MM.1S (cell line): ENCODE results near the gene EPB42.

Experiments
- EZH2 ChIP-seq: fragments of 300-600 bp; sonication (generic); optimal IDR thresholded peaks from 2 replicates; pipeline ENCODE3; 2017; ENCODE audit warnings: low read depth, mild to moderate bottlenecking, antibody characterized with exemption, low read length, mixed read lengths
- EZH2phosphoT487 ChIP-seq: fragments of 300-600 bp; sonication (generic); IDR thresholded peaks from 2 replicates; pipeline ENCODE4 v1.6.1; 2018; ENCODE audit warnings: antibody characterized with exemption, low read length
- TF ChIP-seq, protein P1 (sequence below): fragments of 300-600 bp; sonication (generic); IDR thresholded peaks from 2 replicates; pipeline ENCODE4 v1.5.1; 2016; ENCODE audit warnings: antibody characterized with exemption, low read length, mixed read lengths

DNA sequence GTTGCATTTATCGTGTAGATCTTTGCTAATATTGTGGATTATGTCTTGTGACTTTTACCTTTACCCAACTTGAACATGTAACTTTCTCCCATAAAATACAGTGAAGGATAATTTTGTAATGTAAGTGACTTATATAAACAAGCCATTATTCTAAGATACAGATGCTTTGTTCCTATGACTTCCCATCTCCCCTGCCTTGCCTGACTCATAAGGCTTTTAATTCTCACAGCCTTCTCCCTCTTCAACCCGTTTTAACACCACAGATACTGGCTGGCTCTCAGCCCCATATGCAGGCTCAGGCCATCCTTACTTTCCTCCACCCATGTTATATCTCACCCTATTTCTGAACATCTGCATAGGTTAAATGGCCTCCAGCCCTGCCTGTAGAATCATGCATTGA lies 31.5 kb downstream of the EPB42 start:
- TF ChIP-seq, protein P1, sequence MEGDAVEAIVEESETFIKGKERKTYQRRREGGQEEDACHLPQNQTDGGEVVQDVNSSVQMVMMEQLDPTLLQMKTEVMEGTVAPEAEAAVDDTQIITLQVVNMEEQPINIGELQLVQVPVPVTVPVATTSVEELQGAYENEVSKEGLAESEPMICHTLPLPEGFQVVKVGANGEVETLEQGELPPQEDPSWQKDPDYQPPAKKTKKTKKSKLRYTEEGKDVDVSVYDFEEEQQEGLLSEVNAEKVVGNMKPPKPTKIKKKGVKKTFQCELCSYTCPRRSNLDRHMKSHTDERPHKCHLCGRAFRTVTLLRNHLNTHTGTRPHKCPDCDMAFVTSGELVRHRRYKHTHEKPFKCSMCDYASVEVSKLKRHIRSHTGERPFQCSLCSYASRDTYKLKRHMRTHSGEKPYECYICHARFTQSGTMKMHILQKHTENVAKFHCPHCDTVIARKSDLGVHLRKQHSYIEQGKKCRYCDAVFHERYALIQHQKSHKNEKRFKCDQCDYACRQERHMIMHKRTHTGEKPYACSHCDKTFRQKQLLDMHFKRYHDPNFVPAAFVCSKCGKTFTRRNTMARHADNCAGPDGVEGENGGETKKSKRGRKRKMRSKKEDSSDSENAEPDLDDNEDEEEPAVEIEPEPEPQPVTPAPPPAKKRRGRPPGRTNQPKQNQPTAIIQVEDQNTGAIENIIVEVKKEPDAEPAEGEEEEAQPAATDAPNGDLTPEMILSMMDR, result no peak
- TF ChIP-seq EZH2, result no peak
- no peak for TF ChIP-seq EZH2phosphoT487
